ENCODE measurements around the gene TMA7. TPM values are rescaled to one million over a fixed set of nuclear protein-coding genes. Genes with fewer than 3 reads are reported as not detected.
A peak's percentile ranks its signal among the peaks of the same experiment; 100 is the strongest.

The TMA7 gene
- total and polyA plus RNA-seq, 2 of the 13 experiments (the other 11 are each of a cell fraction or from before 2014, with no cell fraction given), result 100 to 486 TPM

- no peaks in the 10 kb centered on the region for H3K9me3 ChIP-seq (ENCODE audit: low read length)
- TF ChIP-seq ZNF792 (CRISPR knock-in tag; IDR thresholded peaks at IDR 0.05) (no peak), ZNF543 (CRISPR knock-in tag; IDR thresholded peaks at IDR 0.05) (no peak), STAT6 (CRISPR knock-in tag; IDR thresholded peaks at IDR 0.05; ENCODE audit: borderline replicate concordance) (no peak), RBM22 (optimal IDR thresholded peaks at IDR 0.05; ENCODE audit: low read length) (peak; percentile 70), ZNF749 (CRISPR knock-in tag; IDR thresholded peaks at IDR 0.05; ENCODE audit: borderline replicate concordance) (no peak), ZBTB39 (CRISPR knock-in tag; IDR thresholded peaks at IDR 0.05) (no peak), ATAD3A (CRISPR knock-in tag; IDR thresholded peaks at IDR 0.05) (no peak), E2F2 (CRISPR knock-in tag; IDR thresholded peaks at IDR 0.05; ENCODE audit: borderline replicate concordance) (no peak), BATF2 (CRISPR knock-in tag; IDR thresholded peaks at IDR 0.05) (no peak), ZNF788 (CRISPR knock-in tag; IDR thresholded peaks at IDR 0.05; ENCODE audit: borderline replicate concordance) (no peak), ELF1 (CRISPR knock-in tag; IDR thresholded peaks at IDR 0.05) (no peak), SNAPC2 (CRISPR knock-in tag; IDR thresholded peaks at IDR 0.05) (no peak), ZBTB34 (CRISPR knock-in tag; IDR thresholded peaks at IDR 0.05) (no peak), AGO2 (optimal IDR thresholded peaks at IDR 0.05; ENCODE audit: low read depth, low read length) (peak; percentile 90), BCL3 (CRISPR knock-in tag; IDR thresholded peaks at IDR 0.05) (no peak), SMARCE1 (IDR thresholded peaks at IDR 0.05; ENCODE audit: borderline replicate concordance) (no peak)
Measured at GRCh38 chr3:48419149-48419548, 20.9 kb upstream of the TMA7 start.

More at GRCh38 chr3:48419149-48419548, 20.9 kb upstream of the TMA7 start:
- Histone ChIP-seq H3K36me3 (replicated peaks in 1 of 2; ENCODE audit: control insufficient read depth in 1 of 2, insufficient read depth in 2 of 2, low read length in 2 of 2) (peaks cover 76 to 99% of the 10 kb centered on the region in 2 experiments), H3K79me2 (ENCODE audit: insufficient read depth, low read length) (peaks cover 27% of the 10 kb centered on the region), H3K4me3 (replicated peaks in 1 of 3; ENCODE audit: insufficient read depth in 1 of 3, low read depth in 2 of 3, low read length in 3 of 3) (no peak overlapping the region), H2AFZ (ENCODE audit: low read length) (no peak overlapping the region), H4K20me1 (ENCODE audit: insufficient read depth, low read length) (peaks cover 45% of the 10 kb centered on the region; the same call in 1 of the 2 replicates), H3K9ac (ENCODE audit: insufficient read depth, low read depth, low read length) (no peak overlapping the region), H3K27me3 (ENCODE audit: control insufficient read depth in 1 of 2, insufficient read depth in 2 of 2, low read length in 2 of 2) (no peaks in the 10 kb centered on the region), H3K27ac (ENCODE audit: extremely low read length, insufficient read depth, low read length) (no peak overlapping the region), H3K4me1 (ENCODE audit: insufficient read depth, low read length) (peaks cover 23% of the 10 kb centered on the region), H3K4me2 (ENCODE audit: low read depth, low read length) (no peak overlapping the region)
- CTCF ChIA-PET (ENCODE audit: low intra/inter-chr PET ratio, low total read pairs), result no interaction called here
- no TSS peak for BruUV-seq (replicated peaks)
- DNase-seq (ENCODE audit: low spot score) (no peak), FAIRE-seq (no peak), ATAC-seq (no peak)
- intact Hi-C loops (cut with micrococcal nuclease; ENCODE audit: unreplicated experiment) (no loop called here), in situ Hi-C loops (cut with HindIII; ENCODE audit: extremely low pct_ligation_motif_present, low pct_unique_long_range_greater_than_20kb) (no loop called here)
- WGBS (ENCODE audit: low lambda C conversion rate), result 94% methylated on average over 8 of the region's 9 CpGs
- POLR2A ChIA-PET, result interaction anchor here (1.6 to 11.1 kb wide), 4 partner anchors 11 to 28 kb away, joined by 3 to 130 read pairs (median 7); partner anchors contain the start of genes ATRIP, CCDC51, PLXNB1 and TMA7
